Measurements from ENCODE around the gene CDH6. TPM values are rescaled to one million over a fixed set of nuclear protein-coding genes. Genes with fewer than 3 reads are reported as not detected.

The CDH6 gene
- total RNA-seq, 1 donor from 2014 or later = 178 TPM

DNA sequence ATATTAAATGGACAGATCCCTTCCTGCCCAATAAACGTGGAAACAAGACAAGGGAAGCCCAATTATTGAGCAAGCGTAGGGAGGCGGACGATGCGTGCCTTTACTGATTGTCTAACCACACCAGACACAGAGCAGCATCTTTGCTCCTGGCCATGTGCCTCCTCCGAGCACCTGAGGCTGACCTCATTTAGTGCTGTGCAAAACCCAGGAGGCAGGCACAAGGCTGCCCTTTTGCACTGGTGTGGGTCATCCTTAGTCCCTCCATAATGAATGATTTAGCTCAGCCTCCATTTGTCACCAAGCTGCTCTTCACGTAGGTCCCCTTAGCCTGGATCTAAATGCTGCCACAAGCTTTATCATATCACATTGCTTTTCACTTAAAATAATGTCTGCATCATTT, 24.1 kb upstream of the CDH6 start:
- no peak overlapping the region for H3K4me3 Mint-ChIP-seq (ENCODE audit: unreplicated experiment)
- TF ChIP-seq, protein P1, sequence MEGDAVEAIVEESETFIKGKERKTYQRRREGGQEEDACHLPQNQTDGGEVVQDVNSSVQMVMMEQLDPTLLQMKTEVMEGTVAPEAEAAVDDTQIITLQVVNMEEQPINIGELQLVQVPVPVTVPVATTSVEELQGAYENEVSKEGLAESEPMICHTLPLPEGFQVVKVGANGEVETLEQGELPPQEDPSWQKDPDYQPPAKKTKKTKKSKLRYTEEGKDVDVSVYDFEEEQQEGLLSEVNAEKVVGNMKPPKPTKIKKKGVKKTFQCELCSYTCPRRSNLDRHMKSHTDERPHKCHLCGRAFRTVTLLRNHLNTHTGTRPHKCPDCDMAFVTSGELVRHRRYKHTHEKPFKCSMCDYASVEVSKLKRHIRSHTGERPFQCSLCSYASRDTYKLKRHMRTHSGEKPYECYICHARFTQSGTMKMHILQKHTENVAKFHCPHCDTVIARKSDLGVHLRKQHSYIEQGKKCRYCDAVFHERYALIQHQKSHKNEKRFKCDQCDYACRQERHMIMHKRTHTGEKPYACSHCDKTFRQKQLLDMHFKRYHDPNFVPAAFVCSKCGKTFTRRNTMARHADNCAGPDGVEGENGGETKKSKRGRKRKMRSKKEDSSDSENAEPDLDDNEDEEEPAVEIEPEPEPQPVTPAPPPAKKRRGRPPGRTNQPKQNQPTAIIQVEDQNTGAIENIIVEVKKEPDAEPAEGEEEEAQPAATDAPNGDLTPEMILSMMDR (IDR thresholded peaks at IDR 0.05; ENCODE audit: partially characterized antibody, unreplicated experiment) = no peak
- no peaks in the 10 kb centered on the region for H3K36me3 Mint-ChIP-seq (ENCODE audit: unreplicated experiment)
- H3K9me3 Mint-ChIP-seq (ENCODE audit: unreplicated experiment) = no peaks in the 10 kb centered on the region
- no peaks in the 10 kb centered on the region for H3K27me3 Mint-ChIP-seq (ENCODE audit: unreplicated experiment)
- H3K27ac Mint-ChIP-seq (ENCODE audit: unreplicated experiment) = no peak overlapping the region
- no peak for DNase-seq
- peaks cover 3% of the 10 kb centered on the region for H3K4me1 Mint-ChIP-seq (ENCODE audit: low read depth, unreplicated experiment)

DNA sequence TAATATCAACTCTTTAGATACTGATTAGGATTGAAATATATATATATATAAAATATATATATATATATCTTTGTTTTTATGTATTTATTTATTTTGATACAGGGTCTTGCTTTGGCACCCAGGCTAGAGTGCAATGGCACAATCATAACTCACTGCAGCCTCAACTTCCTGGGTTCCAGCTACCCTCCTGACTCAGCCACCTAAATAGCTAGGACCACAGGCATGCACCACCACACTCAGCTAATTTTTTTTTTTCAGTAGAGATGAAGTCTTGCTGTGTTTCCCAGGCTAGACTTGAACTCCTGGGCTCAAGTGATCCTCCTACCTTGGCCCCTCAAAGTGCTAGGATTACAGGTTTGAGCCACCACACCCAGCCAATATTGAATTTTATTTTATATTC, 20.6 kb upstream of the CDH6 start:
- no peaks in the 10 kb centered on the region for H3K27me3 Mint-ChIP-seq (ENCODE audit: unreplicated experiment)
- no peaks in the 10 kb centered on the region for H3K9me3 Mint-ChIP-seq (ENCODE audit: unreplicated experiment)

DNA sequence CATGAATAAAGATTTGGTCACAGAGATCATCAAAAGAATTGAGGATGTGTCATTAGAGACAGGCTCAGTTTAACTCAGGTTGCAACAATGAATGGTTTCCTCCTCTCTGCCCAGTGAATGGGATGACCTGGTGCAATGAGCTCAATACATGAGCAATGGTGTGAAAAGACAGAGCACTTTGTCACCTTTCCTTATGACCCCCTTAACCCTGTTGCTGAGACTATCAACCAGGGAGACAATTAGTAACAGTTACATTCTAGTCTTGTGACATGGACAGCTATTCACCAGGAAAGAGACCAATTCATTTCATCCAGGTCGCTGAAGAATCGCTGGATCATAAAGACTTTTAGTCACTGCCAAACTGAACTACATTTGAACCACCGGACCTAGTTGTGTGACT, 19.9 kb upstream of the CDH6 start:
- Mint-ChIP-seq H3K27ac (ENCODE audit: unreplicated experiment) (no peak overlapping the region), H3K4me3 (ENCODE audit: unreplicated experiment) (no peak overlapping the region), H3K9me3 (ENCODE audit: unreplicated experiment) (no peaks in the 10 kb centered on the region), H3K27me3 (ENCODE audit: unreplicated experiment) (no peaks in the 10 kb centered on the region), H3K4me1 (ENCODE audit: low read depth, unreplicated experiment) (peaks cover 18% of the 10 kb centered on the region), H3K36me3 (ENCODE audit: unreplicated experiment) (peaks cover 5% of the 10 kb centered on the region)
- TF ChIP-seq, protein P1 (IDR thresholded peaks at IDR 0.05; ENCODE audit: partially characterized antibody, unreplicated experiment) = no peak
- DNase-seq = no peak

More for the DNA sequence above, 20.6 kb upstream of the CDH6 start:
- H3K4me3 Mint-ChIP-seq (ENCODE audit: unreplicated experiment) = no peak overlapping the region
- TF ChIP-seq, protein P1 (IDR thresholded peaks at IDR 0.05; ENCODE audit: partially characterized antibody, unreplicated experiment) = no peak
- no peak for DNase-seq
- H3K27ac Mint-ChIP-seq (ENCODE audit: unreplicated experiment) = no peak overlapping the region
- H3K36me3 Mint-ChIP-seq (ENCODE audit: unreplicated experiment) = no peaks in the 10 kb centered on the region
- H3K4me1 Mint-ChIP-seq (ENCODE audit: low read depth, unreplicated experiment) = peaks cover 15% of the 10 kb centered on the region

DNA sequence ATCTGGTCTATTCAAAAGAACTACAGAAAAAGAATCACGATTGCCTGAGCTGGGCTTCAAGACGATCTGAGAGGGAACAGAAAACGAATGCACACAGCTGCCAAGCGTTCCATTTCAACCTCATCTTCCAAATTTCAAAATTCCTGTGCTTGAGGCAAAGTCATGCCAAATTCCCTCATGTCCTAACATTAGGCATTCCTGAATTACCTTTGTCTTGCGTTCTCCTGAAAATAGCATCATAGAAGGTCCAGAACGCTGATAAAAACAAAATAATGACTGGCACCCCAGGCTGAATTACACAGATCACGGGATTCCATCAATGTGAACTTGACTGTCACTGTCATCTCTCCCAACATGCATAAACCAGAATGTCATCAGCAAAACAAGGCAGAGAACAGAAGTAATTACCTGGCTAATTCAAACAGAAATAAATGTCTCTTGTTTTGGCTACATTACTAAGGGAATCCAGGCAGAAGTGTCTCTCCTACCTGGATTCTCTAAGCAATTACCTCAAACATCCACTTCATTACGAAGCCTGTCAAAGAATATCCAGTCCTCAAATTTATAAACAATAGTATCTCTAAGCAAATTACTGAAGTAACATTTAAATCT, 12.0 kb upstream of the CDH6 start:
- TF ChIP-seq, protein P1 (IDR thresholded peaks at IDR 0.05; ENCODE audit: partially characterized antibody, unreplicated experiment) = no peak
- Mint-ChIP-seq H3K27me3 (ENCODE audit: unreplicated experiment) (no peaks in the 10 kb centered on the region), H3K4me1 (ENCODE audit: low read depth, unreplicated experiment) (peaks cover 24% of the 10 kb centered on the region), H3K36me3 (ENCODE audit: unreplicated experiment) (peaks cover 5% of the 10 kb centered on the region), H3K27ac (ENCODE audit: unreplicated experiment) (peak overlapping the region; percentile 26), H3K4me3 (ENCODE audit: unreplicated experiment) (no peak overlapping the region), H3K9me3 (ENCODE audit: unreplicated experiment) (no peaks in the 10 kb centered on the region)
- DNase-seq = no peak

DNA sequence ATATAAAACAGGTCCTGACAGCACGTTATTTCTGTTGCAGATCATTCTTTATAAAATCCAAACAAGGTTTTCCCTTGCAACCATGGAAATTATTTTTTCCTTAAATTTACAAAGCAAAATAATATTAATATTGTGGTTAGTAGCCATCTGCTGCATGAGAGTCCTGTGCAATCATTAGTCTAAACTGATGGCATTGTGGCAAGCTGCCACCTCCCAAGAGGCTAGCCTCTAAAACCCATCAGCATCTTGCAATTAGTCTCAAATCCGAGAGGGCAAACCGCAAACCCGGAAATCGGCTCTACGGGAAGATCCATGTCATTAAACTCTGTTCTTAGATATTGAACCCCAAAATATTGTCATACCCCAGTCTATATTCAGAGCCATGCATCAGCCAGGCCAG, 11.3 kb upstream of the CDH6 start:
- TF ChIP-seq, protein P1 (IDR thresholded peaks at IDR 0.05; ENCODE audit: partially characterized antibody, unreplicated experiment) = no peak
- no peaks in the 10 kb centered on the region for H3K27me3 Mint-ChIP-seq (ENCODE audit: unreplicated experiment)
- peaks cover 28% of the 10 kb centered on the region for H3K4me1 Mint-ChIP-seq (ENCODE audit: low read depth, unreplicated experiment)
- no peaks in the 10 kb centered on the region for H3K9me3 Mint-ChIP-seq (ENCODE audit: unreplicated experiment)
- peak; percentile 43 for DNase-seq
- H3K4me3 Mint-ChIP-seq (ENCODE audit: unreplicated experiment) = peak overlapping the region; percentile 61
- H3K36me3 Mint-ChIP-seq (ENCODE audit: unreplicated experiment) = peaks cover 5% of the 10 kb centered on the region
- peak overlapping the region; percentile 75 for H3K27ac Mint-ChIP-seq (ENCODE audit: unreplicated experiment)
